ENCODE results near the gene NAPSA.

The NAPSA gene

GRCh38 chr19:50362656-50363424 lies 2.6 kb downstream of the NAPSA start:
- Histone ChIP-seq H2AFZ (ENCODE audit: low read length) (no peak overlapping the region), H3K79me2 (ENCODE audit: low read length) (no peaks in the 10 kb centered on the region), H4K20me1 (ENCODE audit: insufficient read depth, low read length) (no peaks in the 10 kb centered on the region), H3K27me3 (replicated peaks; ENCODE audit: insufficient read depth, low read length) (peaks cover 84% of the 10 kb centered on the region), H3K27ac (ENCODE audit: low read length) (no peak overlapping the region), H3K9me2 (replicated peaks; ENCODE audit: insufficient read depth, low read length) (no peaks in the 10 kb centered on the region), H3K4me2 (ENCODE audit: low read depth, low read length) (no peak overlapping the region), H3F3A (ENCODE audit: insufficient read depth, low read length) (no peaks in the 10 kb centered on the region), H3K4me1 (ENCODE audit: low read length) (peaks cover 5% of the 10 kb centered on the region; the same call in 1 of the 2 replicates), H3K9ac (ENCODE audit: low read length) (no peak overlapping the region), H3K36me3 (replicated peaks; ENCODE audit: insufficient read depth, low read length) (no peaks in the 10 kb centered on the region), H3K4me3 (ENCODE audit: low read length) (no peak overlapping the region), H3K9me3 (replicated peaks; ENCODE audit: insufficient read depth, low read length) (no peaks in the 10 kb centered on the region)
- TF ChIP-seq EZH2 (optimal IDR thresholded peaks at IDR 0.05; ENCODE audit: low read depth, low read length) (no peak), EZH2phosphoT487 (IDR thresholded peaks at IDR 0.05; ENCODE audit: low read length) (no peak)
- TF ChIP-seq, protein P1, sequence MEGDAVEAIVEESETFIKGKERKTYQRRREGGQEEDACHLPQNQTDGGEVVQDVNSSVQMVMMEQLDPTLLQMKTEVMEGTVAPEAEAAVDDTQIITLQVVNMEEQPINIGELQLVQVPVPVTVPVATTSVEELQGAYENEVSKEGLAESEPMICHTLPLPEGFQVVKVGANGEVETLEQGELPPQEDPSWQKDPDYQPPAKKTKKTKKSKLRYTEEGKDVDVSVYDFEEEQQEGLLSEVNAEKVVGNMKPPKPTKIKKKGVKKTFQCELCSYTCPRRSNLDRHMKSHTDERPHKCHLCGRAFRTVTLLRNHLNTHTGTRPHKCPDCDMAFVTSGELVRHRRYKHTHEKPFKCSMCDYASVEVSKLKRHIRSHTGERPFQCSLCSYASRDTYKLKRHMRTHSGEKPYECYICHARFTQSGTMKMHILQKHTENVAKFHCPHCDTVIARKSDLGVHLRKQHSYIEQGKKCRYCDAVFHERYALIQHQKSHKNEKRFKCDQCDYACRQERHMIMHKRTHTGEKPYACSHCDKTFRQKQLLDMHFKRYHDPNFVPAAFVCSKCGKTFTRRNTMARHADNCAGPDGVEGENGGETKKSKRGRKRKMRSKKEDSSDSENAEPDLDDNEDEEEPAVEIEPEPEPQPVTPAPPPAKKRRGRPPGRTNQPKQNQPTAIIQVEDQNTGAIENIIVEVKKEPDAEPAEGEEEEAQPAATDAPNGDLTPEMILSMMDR (IDR thresholded peaks at IDR 0.05; ENCODE audit: low read length) = no peak
- DNase-seq = peak; percentile 3

DNA sequence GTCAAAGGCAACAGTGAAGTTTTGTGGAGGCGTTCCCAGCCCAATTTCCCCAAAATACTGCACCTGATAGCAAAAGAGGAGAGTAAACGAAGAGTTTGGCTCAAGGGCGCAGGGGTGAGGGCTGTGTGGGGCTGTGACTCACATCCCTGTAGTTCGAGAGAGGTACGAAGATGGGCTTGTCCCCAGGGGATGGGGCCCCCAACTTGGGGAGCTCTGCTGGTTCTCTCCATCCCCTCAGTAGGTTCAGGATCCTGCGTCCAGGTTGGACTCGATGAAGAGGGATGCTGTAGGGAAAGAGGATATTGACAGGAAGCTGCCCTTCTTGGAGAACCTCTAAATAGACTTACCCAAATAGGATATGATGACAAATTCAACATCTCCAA lies 3.4 kb downstream of the NAPSA start:
- Histone ChIP-seq H3K9me2 (replicated peaks; ENCODE audit: insufficient read depth, low read length) (no peaks in the 10 kb centered on the region), H3K9ac (ENCODE audit: low read length) (no peak overlapping the region), H3K27me3 (replicated peaks; ENCODE audit: insufficient read depth, low read length) (peaks cover 85% of the 10 kb centered on the region), H3K9me3 (replicated peaks; ENCODE audit: insufficient read depth, low read length) (no peaks in the 10 kb centered on the region), H3K4me1 (ENCODE audit: low read length) (peaks cover 5% of the 10 kb centered on the region; the same call in 1 of the 2 replicates), H4K20me1 (ENCODE audit: insufficient read depth, low read length) (no peaks in the 10 kb centered on the region), H3K36me3 (replicated peaks; ENCODE audit: insufficient read depth, low read length) (no peaks in the 10 kb centered on the region), H3F3A (ENCODE audit: insufficient read depth, low read length) (no peaks in the 10 kb centered on the region), H3K27ac (ENCODE audit: low read length) (no peak overlapping the region), H3K4me3 (ENCODE audit: low read length) (no peak overlapping the region), H2AFZ (ENCODE audit: low read length) (no peak overlapping the region), H3K79me2 (ENCODE audit: low read length) (no peaks in the 10 kb centered on the region), H3K4me2 (ENCODE audit: low read depth, low read length) (no peak overlapping the region)
- TF ChIP-seq, protein P1 (IDR thresholded peaks at IDR 0.05; ENCODE audit: low read length) = no peak
- TF ChIP-seq EZH2phosphoT487 (IDR thresholded peaks at IDR 0.05; ENCODE audit: low read length) = no peak
- no peak for TF ChIP-seq EZH2 (optimal IDR thresholded peaks at IDR 0.05; ENCODE audit: low read depth, low read length)
- DNase-seq = no peak

DNA sequence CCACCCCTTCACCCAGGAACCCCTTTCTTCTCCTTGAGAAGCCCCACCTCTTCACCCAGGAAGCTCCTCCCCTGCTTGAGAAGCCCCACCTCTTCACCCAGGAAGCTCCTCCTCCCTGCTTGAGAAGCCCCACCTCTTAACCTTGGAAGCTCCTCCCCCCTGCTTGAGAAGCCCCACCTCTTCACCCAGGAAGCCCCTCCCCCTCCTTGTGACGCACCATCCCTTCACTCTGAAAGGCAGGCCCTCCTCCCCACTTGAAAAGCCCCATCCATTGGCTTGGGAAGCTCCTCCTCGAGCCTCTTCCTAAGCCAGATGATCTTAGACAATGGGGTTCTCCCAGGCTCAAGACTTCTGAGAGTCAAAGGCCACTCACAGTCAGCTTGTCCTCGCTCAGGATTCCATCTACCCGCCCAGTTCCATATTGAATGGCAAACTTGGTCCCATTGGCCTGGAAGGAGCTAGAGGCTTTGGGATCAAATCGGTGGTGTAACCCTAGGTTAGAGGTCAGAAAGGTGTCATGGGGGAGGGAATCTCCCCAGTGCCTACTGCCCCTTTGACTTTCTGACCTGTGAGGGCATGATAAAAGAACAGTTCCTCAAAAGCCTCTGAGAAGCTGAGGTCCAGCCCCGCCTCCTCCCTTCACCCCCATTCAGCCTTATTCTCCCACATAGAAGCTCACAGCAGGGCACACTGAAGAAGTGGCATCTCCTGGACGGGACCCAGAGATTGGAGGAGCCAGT lies 4.0 kb downstream of the NAPSA start:
- Histone ChIP-seq H3K4me3 (ENCODE audit: low read length) (no peak overlapping the region), H3K4me2 (ENCODE audit: low read depth, low read length) (no peak overlapping the region), H4K20me1 (ENCODE audit: insufficient read depth, low read length) (no peaks in the 10 kb centered on the region), H3K27ac (ENCODE audit: low read length) (no peak overlapping the region), H3K36me3 (replicated peaks; ENCODE audit: insufficient read depth, low read length) (no peaks in the 10 kb centered on the region), H3K27me3 (replicated peaks; ENCODE audit: insufficient read depth, low read length) (peaks cover 83% of the 10 kb centered on the region), H2AFZ (ENCODE audit: low read length) (no peak overlapping the region), H3F3A (ENCODE audit: insufficient read depth, low read length) (no peaks in the 10 kb centered on the region), H3K9me3 (replicated peaks; ENCODE audit: insufficient read depth, low read length) (no peaks in the 10 kb centered on the region), H3K4me1 (ENCODE audit: low read length) (peaks cover 5% of the 10 kb centered on the region; the same call in 1 of the 2 replicates), H3K9ac (ENCODE audit: low read length) (no peak overlapping the region), H3K9me2 (replicated peaks; ENCODE audit: insufficient read depth, low read length) (no peaks in the 10 kb centered on the region), H3K79me2 (ENCODE audit: low read length) (no peaks in the 10 kb centered on the region)
- DNase-seq = peak; percentile 2
- TF ChIP-seq EZH2phosphoT487 (IDR thresholded peaks at IDR 0.05; ENCODE audit: low read length) (no peak), EZH2 (optimal IDR thresholded peaks at IDR 0.05; ENCODE audit: low read depth, low read length) (no peak)

Data from MM.1S (cell line).